ENCODE data around the gene DGKE. TPM values are rescaled to one million over a fixed set of nuclear protein-coding genes. Genes with fewer than 3 reads are reported as not detected.

DGKE gene
- total RNA-seq, 4 donors from 2014 or later, result 1.7 to 10.7 (median 7.9) TPM

DNA sequence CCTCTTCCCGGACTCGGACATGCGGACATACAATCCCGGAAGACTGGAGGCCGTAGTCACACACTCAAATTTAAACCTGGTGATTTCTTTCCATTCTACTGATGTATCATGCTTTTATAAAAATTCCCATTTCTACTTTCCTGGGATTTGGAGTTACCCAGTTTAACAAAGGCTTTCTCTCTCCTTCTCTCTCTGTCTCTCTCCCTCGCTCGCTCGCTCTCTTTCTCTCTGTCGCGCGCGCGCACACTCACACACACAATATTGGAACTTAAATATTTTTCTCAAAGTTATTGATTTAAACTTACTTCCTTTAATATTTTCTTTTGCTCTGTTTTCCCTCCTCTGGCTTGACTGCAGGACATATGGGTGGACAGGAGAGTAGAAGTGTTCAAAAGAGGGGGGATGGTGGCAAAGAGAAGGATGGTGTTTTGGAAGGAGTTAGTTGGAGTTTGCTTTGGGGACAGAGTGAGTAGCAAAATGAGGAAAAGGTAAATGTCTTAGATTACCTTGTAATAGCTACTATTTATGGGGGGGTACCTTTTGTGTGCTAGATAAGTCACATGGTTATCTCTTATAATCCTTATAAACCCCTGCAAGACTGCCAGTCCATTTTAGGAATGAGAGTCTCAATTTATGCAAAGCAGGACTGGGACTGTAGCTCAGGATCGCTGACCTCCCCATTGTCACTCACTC lies 80.8 kb downstream of the DGKE start:
- TF ChIP-seq CTCF (IDR thresholded peaks at IDR 0.05) (no peak), POLR2A (IDR thresholded peaks at IDR 0.05) (no peak)
- Histone ChIP-seq H3K27me3 (no peaks in the 10 kb centered on the region), H3K9me3 (no peaks in the 10 kb centered on the region), H3K4me3 (peak overlapping the region; percentile 82 to 93 (median 86)), H3K4me1 (peaks cover 35 to 66% (median 36%) of the 10 kb centered on the region in 3 donors), H3K36me3 (no peaks in the 10 kb centered on the region), H3K27ac (peak overlapping the region; percentile 87 to 98 (median 94))
- no peak for DNase-seq
- 5 to 6% methylated on average over 14 of the region's 14 CpGs for WGBS, 2 donors
- intact Hi-C loops (cut with DNase I), result no loop called here

GRCh38 chr17:56917559-56918296 lies 83.8 kb downstream of the DGKE start:
- TF ChIP-seq POLR2A (IDR thresholded peaks at IDR 0.05), result no peak
- TF ChIP-seq CTCF (IDR thresholded peaks at IDR 0.05), result no peak
- intact Hi-C loops (cut with DNase I), result no loop called here
- no peaks in the 10 kb centered on the region for H3K27me3 ChIP-seq

DNA sequence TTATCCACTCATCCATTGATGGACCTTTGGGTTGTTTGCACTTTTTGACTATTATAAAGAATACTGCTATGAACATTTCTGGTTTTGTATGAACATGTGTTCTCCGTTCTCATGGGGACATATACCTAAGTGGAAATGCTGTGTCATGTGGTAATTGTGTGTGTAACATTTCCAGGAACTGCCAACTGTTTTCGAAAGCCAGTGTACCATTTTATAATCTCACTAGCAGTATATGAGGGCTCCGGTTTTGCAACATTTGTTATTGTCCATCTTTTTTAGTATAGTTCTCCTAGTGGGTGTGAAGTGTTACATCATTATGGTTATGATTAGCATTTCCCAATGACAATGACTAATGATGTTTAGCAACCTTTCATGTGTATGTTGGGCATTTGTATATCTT lies 85.0 kb downstream of the DGKE start:
- 39 to 50% methylated on average over 3 of the region's 3 CpGs for whole genome bisulfite sequencing, 2 donors
- no peaks in the 10 kb centered on the region for H3K27me3 ChIP-seq
- intact Hi-C loops (cut with DNase I), result no loop called here
- peak in 1 of 6 experiments; percentile 9 for TF ChIP-seq CTCF (IDR thresholded peaks at IDR 0.05)
- no peak for TF ChIP-seq POLR2A (IDR thresholded peaks at IDR 0.05)
- no peak overlapping the region for H3K4me3 ChIP-seq
- H3K36me3 ChIP-seq, result no peaks in the 10 kb centered on the region
- H3K9me3 ChIP-seq, result no peaks in the 10 kb centered on the region
- DNase-seq, result no peak
- H3K27ac ChIP-seq, result peak overlapping the region in 3 of 4 donors; percentile 16 to 51 (median 51)
- peaks cover 18 to 28% (median 18%) of the 10 kb centered on the region in 3 donors for H3K4me1 ChIP-seq

More at GRCh38 chr17:56917559-56918296, 83.8 kb downstream of the DGKE start:
- Histone ChIP-seq H3K4me1 (peaks cover 18 to 36% (median 18%) of the 10 kb centered on the region in 3 donors), H3K27ac (peak overlapping the region in 2 of 4 donors; percentile 96 to 98), H3K36me3 (no peaks in the 10 kb centered on the region), H3K9me3 (no peaks in the 10 kb centered on the region), H3K4me3 (no peak overlapping the region)
- WGBS, 2 donors, result 62 to 65% methylated on average over 4 of the region's 4 CpGs
- no peak for DNase-seq

Small RNA genes within 50 kb of the gene (small RNA-seq; reads per million reads assigned to genes)
- gene AC015912.2 (0 reads per million in 4 donors), gene RNU6-1158P (0 reads per million in 4 donors)

Other genes starting within 250 kb of the DGKE start
- under 1 TPM in 1 of 4 donors, not detected in 3; 0.38 TPM for gene NOG, start 240.5 kb upstream of the DGKE start, total RNA-seq
- gene C17orf67, start 231 bp upstream of the DGKE start, total RNA-seq, result 1 to 10 TPM in 1 of 4 donors, under 1 TPM in 3; 0.27 to 1.7 (median 0.53) TPM
- gene TRIM25, start 79.9 kb downstream of the DGKE start, total RNA-seq, result 10 to 100 TPM; 25.4 to 38.6 (median 34.6) TPM
- gene COIL, start 126.9 kb downstream of the DGKE start, total RNA-seq, result 10 to 100 TPM; 10.8 to 13.2 (median 11.4) TPM
- gene SCPEP1, start 144.0 kb downstream of the DGKE start, total RNA-seq, result 100 to 1,000 TPM in 1 of 4 donors, 10 to 100 TPM in 3; 53.0 to 129 (median 61.5) TPM

All from esophagus squamous epithelium (tissue), 5 donors.